HepG2 (cell line): ENCODE results near the gene TNRC18. TPM values are rescaled to one million over a fixed set of nuclear protein-coding genes. Genes with fewer than 3 reads are reported as not detected.

Source experiments
- ATF5 ChIP-seq: sonication (generic); formaldehyde crosslinking; IDR thresholded peaks from 2 replicates; pipeline ENCODE4 v1.4.0; 2020; ENCODE audit warnings: mild to moderate bottlenecking, low read depth, missing genetic modification reagents
- ATF7-NPFF ChIP-seq: sonication (generic); formaldehyde crosslinking; IDR thresholded peaks from 2 replicates; pipeline ENCODE4 v1.8.1; 2023; ENCODE audit warnings: mild to moderate bottlenecking, low read depth, missing genetic modification reagents, moderate library complexity
- GABPA ChIP-seq, 2 experiments: IDR thresholded peaks; 2 replicates each; pipeline ENCODE4 v1.6.1; 2011 to 2016; ENCODE audit warnings: low read depth in 2 of 2, low read length in 1 of 2, missing biosample characterization in 1 of 2, missing genetic modification characterization in 1 of 2
- HBP1 ChIP-seq: IDR thresholded peaks from 2 replicates; pipeline ENCODE4 v1.6.1; 2016; ENCODE audit warnings: low read depth, control low read depth
- KLF12 ChIP-seq: sonication (generic); formaldehyde crosslinking; IDR thresholded peaks from 2 replicates; pipeline ENCODE4 v1.4.0; 2020; ENCODE audit warnings: missing genetic modification reagents, borderline replicate concordance
- RFXAP ChIP-seq: sonication (generic); formaldehyde crosslinking; IDR thresholded peaks from 2 replicates; pipeline ENCODE4 v1.4.0; 2020; ENCODE audit warnings: missing genetic modification reagents, borderline replicate concordance
- ZBTB20 ChIP-seq: sonication (generic); formaldehyde crosslinking; IDR thresholded peaks from 2 replicates; pipeline ENCODE4 v1.8.1; 2023; ENCODE audit warnings: missing genetic modification reagents, low read depth, mild to moderate bottlenecking, borderline replicate concordance
- ZNF256 ChIP-seq: sonication (generic); formaldehyde crosslinking; conservative IDR thresholded peaks from 2 replicates; pipeline ENCODE4 v1.4.0; 2020; ENCODE audit warnings: missing genetic modification reagents
- ZNF552 ChIP-seq: sonication (generic); formaldehyde crosslinking; IDR thresholded peaks from 2 replicates; pipeline ENCODE4 v1.9.0; 2022; ENCODE audit warnings: missing genetic modification reagents, mild to moderate bottlenecking, borderline replicate concordance
- ZNF607 ChIP-seq: sonication (generic); formaldehyde crosslinking; IDR thresholded peaks from 2 replicates; pipeline ENCODE4 v1.5.1; 2020; ENCODE audit warnings: missing genetic modification reagents, mild to moderate bottlenecking, borderline replicate concordance
- ZNF776 ChIP-seq: sonication (generic); formaldehyde crosslinking; IDR thresholded peaks from 2 replicates; pipeline ENCODE4 v1.4.0; 2020; ENCODE audit warnings: mild to moderate bottlenecking, missing genetic modification reagents
- ZNF777 ChIP-seq: sonication (generic); formaldehyde crosslinking; IDR thresholded peaks from 2 replicates; pipeline ENCODE4 v1.4.0; 2020; ENCODE audit warnings: missing genetic modification reagents
- ZSCAN30 ChIP-seq: sonication (generic); formaldehyde crosslinking; IDR thresholded peaks from 2 replicates; pipeline ENCODE4 v1.5.0; 2020; ENCODE audit warnings: mild to moderate bottlenecking, missing genetic modification reagents
- polyA plus RNA-seq, 8 experiments: library from polyadenylated mRNA; depleted of rRNA in 3 of 8; stranded (reverse) in 7 of 8; unstranded in 1 of 8; fragments of >200 nt; fragmentation: Illumina TruSeq in 4 of 8; extraction: Trizol in 4 of 8; gene quantifications; 2 replicates each; pipeline versions ENCODE4 v1.2.1 to v1.2.3, GENCODE V29; 2011 to 2016; ENCODE audit warnings: low read depth in 4 of 8, missing spikeins in 1 of 8, mixed read lengths in 1 of 8; ENCODE audit not compliant: insufficient read depth in 1 of 8
- total RNA-seq, 5 experiments: library from RNA; depleted of rRNA; stranded (reverse); fragments of >200 nt; fragmentation: Illumina TruSeq; extraction: Trizol; gene quantifications; 2 replicates each; pipeline ENCODE4 v1.2.3, GENCODE V29; 2016; ENCODE audit warnings: low read depth in 1 of 5
- TF ChIP-seq, protein P1 (sequence below): sonication (generic); formaldehyde crosslinking; IDR thresholded peaks from 2 replicates; pipeline ENCODE4; 2020; ENCODE audit warnings: missing genetic modification reagents, mild to moderate bottlenecking, borderline replicate concordance
- TF ChIP-seq, protein P2 (sequence below): IDR thresholded peaks from 2 replicates; pipeline ENCODE4 v1.6.1; 2016; ENCODE audit warnings: missing biosample characterization, missing genetic modification reagents, low read depth

The TNRC18 gene
- total and polyA plus RNA-seq, 2 of the 13 experiments (the other 11 are each of a cell fraction or from before 2014, with no cell fraction given): 11.7 to 17.4 TPM

GRCh38 chr7:5283421-5284303 lies 140.0 kb downstream of the TNRC18 start (continued):
- TF ChIP-seq ZSCAN30 (CRISPR knock-in tag) (0 out of 2 replicates have a peak, but pooled peaks have one; percentile 12), ZNF777 (CRISPR knock-in tag) (peak; percentile 34; the same call in 1 of the 2 replicates), ZNF607 (no peak), KLF12 (no peak), ATF7-NPFF (CRISPR knock-in tag) (no peak), ATF5 (CRISPR knock-in tag) (no peak), ZBTB20 (CRISPR knock-in tag) (peak; percentile 69; the same call in 1 of the 2 replicates), GABPA (IDR thresholded peaks at IDR 0.05; ENCODE audit: low read depth, low read length) (no peak), GABPA (CRISPR knock-in tag; IDR thresholded peaks at IDR 0.05; ENCODE audit: low read depth) (no peak), ZNF552 (CRISPR knock-in tag) (no peak), ZNF256 (no peak), ZNF776 (CRISPR knock-in tag) (no peak), RFXAP (CRISPR knock-in tag) (no peak), HBP1 (CRISPR knock-in tag) (no peak)
- TF ChIP-seq, protein P1, sequence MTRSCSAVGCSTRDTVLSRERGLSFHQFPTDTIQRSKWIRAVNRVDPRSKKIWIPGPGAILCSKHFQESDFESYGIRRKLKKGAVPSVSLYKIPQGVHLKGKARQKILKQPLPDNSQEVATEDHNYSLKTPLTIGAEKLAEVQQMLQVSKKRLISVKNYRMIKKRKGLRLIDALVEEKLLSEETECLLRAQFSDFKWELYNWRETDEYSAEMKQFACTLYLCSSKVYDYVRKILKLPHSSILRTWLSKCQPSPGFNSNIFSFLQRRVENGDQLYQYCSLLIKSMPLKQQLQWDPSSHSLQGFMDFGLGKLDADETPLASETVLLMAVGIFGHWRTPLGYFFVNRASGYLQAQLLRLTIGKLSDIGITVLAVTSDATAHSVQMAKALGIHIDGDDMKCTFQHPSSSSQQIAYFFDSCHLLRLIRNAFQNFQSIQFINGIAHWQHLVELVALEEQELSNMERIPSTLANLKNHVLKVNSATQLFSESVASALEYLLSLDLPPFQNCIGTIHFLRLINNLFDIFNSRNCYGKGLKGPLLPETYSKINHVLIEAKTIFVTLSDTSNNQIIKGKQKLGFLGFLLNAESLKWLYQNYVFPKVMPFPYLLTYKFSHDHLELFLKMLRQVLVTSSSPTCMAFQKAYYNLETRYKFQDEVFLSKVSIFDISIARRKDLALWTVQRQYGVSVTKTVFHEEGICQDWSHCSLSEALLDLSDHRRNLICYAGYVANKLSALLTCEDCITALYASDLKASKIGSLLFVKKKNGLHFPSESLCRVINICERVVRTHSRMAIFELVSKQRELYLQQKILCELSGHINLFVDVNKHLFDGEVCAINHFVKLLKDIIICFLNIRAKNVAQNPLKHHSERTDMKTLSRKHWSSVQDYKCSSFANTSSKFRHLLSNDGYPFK: no peak
- TF ChIP-seq, protein P2, sequence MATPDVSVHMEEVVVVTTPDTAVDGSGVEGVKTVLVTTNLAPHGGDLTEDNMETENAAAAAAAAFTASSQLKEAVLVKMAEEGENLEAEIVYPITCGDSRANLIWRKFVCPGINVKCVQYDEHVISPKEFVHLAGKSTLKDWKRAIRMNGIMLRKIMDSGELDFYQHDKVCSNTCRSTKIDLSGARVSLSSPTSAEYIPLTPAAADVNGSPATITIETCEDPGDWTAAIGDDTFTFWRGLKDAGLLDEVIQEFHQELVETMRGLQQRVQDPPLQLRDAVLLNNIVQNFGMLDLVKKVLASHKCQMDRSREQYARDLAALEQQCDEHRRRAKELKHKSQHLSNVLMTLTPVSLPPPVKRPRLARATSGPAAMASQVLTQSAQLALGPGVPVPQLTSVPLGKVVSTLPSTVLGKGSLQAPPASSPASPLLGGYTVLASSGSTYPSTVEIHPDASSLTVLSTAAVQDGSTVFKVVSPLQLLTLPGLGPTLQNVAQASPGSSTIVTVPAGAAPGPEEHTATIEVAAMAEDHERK: no peak
